Stimulated activated naive CD8-positive, alpha-beta T cell treated with anti-CD3 and anti-CD28 coated beads, Interleukin-15, amount 100 ng/mL, for 72 hours (primary cell): ENCODE data around the gene ELOVL5.

Experiments used
- ATAC-seq: fragments of 150-1000 bp; cut with Tn5 transposase; 2 replicates; pipeline ENCODE4 v1.10.0; 2021; ENCODE audit warnings: mild to moderate bottlenecking, moderate library complexity
- DNase-seq, 2 donors: peaks; one replicate each; pipeline ENCODE4 v3.0.0; 2021 to 2022
- H3K27ac Mint-ChIP-seq, 2 donors: one replicate each; pipeline ENCODE4 v1.8.0; 2022; ENCODE audit warnings: mild to moderate bottlenecking in 2 of 2, mixed read lengths in 2 of 2, moderate library complexity in 2 of 2
- H3K27me3 Mint-ChIP-seq: one replicate; pipeline ENCODE4 v1.8.0; 2022; ENCODE audit warnings: mixed read lengths
- H3K4me1 Mint-ChIP-seq: one replicate; pipeline ENCODE4 v1.8.0; 2022; ENCODE audit warnings: mild to moderate bottlenecking, mixed read lengths
- H3K4me3 Mint-ChIP-seq, 2 donors: one replicate each; pipeline ENCODE4 v1.8.0; 2022; ENCODE audit warnings: mild to moderate bottlenecking in 2 of 2, mixed read lengths in 2 of 2, moderate library complexity in 1 of 2
- H3K9me3 Mint-ChIP-seq, 2 donors: one replicate each; pipeline ENCODE4 v1.8.0; 2022; ENCODE audit warnings: mixed read lengths in 2 of 2

Gene ELOVL5

DNA sequence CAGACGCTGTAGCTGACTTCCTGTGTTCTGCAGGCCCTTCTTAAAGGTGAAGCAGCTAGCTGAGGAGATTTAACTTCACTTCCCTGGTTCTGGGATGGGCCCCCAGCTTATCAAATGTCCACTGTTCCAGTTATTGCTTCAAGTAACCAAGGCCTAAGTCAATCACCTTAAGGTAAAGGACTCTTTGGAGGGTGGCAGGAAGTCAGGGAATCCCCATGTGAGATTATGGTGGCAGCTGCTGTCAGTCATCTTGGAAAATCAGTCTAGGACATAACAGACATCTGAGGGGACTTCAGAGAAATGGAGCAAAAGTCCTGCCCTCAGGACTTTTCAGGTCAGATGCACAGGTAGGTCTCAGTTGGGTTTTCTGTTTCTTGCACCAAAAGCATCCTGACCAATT is 3.8 kb downstream of the ELOVL5 start:
- peaks cover 73% of the 10 kb centered on the region for H3K4me1 Mint-ChIP-seq
- no peaks in the 10 kb centered on the region for H3K27me3 Mint-ChIP-seq
- no peaks in the 10 kb centered on the region for H3K9me3 Mint-ChIP-seq
- peak overlapping the region; percentile 50 to 56 for H3K4me3 Mint-ChIP-seq
- H3K27ac Mint-ChIP-seq: peak overlapping the region; percentile 28 to 92
- DNase-seq: no peak
- ATAC-seq: no peak

DNA sequence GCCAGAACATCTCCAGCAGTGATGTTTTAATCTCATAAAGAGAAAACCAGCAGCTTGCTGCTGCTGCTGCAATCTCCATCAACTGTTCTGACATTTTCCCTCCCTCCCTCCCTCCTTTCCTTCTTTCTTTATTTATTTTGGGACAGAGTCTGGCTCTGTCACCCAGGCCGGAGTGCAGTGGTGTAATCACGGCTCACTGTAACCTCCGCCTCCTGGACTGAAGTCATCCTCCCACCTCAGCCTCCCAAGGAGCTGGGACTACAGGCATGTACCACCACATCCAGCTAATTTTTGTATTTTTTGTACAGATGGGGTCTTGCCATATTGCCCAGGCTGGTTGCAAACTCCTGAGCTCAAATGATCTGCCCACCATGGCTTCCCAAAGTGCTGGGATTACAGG is 5.7 kb downstream of the ELOVL5 start:
- Mint-ChIP-seq H3K9me3 (no peaks in the 10 kb centered on the region), H3K4me3 (no peak overlapping the region), H3K27me3 (no peaks in the 10 kb centered on the region), H3K27ac (no peak overlapping the region), H3K4me1 (peaks cover 86% of the 10 kb centered on the region)
- ATAC-seq (no peak), DNase-seq (no peak)

DNA sequence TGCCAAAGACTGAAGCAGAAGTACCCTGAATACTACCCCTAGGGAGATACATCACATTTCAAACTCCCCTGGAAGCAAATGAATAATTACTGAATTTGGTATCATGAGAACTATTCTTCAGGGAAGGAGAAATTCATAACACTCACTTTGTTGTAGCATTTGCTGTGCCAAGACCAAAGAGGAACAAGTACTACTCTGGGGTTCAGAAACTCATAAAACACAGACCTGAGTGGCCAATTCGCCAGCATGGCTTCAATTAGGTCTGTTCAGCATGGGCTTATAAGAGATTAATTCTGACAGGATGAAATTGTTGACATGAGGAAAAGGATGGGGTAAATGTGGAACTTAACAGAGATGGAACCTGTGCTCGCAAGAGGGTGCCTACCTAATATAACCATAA is 6.5 kb downstream of the ELOVL5 start:
- no peak for ATAC-seq
- peaks cover 93% of the 10 kb centered on the region for H3K4me1 Mint-ChIP-seq
- no peak for DNase-seq
- no peak overlapping the region for H3K27ac Mint-ChIP-seq
- no peak overlapping the region for H3K4me3 Mint-ChIP-seq
- no peaks in the 10 kb centered on the region for H3K27me3 Mint-ChIP-seq
- H3K9me3 Mint-ChIP-seq: no peaks in the 10 kb centered on the region

DNA sequence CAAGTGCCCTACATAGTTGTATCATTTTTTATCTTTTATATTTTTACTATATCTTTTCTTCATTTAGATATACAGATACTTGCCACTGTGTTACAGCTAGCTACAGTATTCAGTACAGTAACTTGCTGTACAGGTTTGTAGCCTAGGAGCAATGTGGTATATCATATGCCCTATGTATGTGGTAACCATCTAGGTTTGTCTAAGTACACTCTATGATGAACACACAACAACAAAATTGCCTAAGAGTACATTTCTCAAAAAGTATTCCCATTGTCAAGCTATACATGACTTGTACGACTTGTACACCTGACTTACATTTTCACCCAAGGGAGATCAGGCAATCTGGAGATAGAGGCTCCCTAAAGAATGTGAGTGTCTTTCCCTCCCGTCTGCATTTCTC is 8.2 kb downstream of the ELOVL5 start:
- ATAC-seq: no peak
- DNase-seq: no peak
- Mint-ChIP-seq H3K4me3 (no peak overlapping the region), H3K4me1 (peaks cover 93% of the 10 kb centered on the region), H3K9me3 (no peaks in the 10 kb centered on the region), H3K27ac (no peak overlapping the region), H3K27me3 (no peaks in the 10 kb centered on the region)

DNA sequence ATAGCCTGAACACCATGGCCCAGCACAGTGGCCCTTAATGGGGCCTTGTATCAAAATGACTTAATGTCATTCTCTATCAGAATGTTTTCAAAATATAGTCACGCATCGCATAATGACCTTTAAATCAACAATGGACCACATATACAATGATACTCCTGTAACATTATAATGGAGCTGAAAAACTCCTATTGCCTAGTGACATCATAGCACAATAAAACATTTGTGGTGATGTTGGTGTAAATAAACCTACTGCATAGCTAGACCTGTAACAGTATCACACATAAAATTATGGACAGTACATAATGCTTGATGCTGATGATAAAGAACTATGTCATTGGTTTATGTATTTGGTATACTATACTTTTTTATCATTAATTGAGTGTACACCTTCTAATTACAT is 9.3 kb downstream of the ELOVL5 start:
- H3K27ac Mint-ChIP-seq: no peak overlapping the region
- no peak overlapping the region for H3K4me3 Mint-ChIP-seq
- no peaks in the 10 kb centered on the region for H3K9me3 Mint-ChIP-seq

DNA sequence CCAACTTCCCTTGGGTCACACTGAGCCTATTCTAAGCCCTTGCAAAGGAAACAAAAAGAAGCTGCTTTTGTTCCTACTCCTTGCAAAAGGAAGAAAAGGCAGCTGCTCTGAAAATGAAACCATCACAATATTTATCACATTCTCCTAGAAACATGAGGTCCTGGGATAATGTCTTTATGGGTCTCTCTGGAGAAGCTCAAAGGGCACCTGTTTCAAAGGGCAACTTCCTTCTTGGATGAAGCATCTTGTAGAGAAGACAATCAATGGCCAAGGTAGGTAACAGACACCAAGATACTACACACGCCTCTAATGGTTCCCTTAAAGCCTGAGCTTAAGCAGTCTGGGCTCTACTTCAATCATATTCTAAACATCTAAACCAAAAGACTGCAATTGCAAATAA is 10.4 kb downstream of the ELOVL5 start:
- ATAC-seq: no peak

More for the DNA sequence above, 9.3 kb downstream of the ELOVL5 start:
- Mint-ChIP-seq H3K27me3 (no peaks in the 10 kb centered on the region), H3K4me1 (peaks cover 93% of the 10 kb centered on the region)
- DNase-seq: no peak
- ATAC-seq: no peak

DNA sequence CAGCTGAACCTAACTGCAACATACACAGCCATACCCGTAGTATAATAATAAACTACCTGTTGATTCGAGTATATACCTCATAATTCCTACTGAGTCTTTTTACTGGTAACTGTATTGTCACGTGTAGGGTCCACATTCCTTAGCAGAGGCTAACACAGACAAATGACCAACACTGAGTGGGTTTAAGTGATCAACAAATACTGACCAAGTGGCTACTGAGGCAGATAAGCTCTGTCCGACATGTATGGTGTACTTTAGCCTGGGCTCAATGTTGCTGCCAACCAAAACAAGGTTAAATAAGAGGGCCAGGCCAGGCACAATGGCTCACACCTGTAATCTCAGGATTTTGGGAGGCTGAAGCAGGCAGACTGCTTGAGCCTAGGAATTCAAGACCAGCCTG is 12.7 kb downstream of the ELOVL5 start:
- Mint-ChIP-seq H3K4me3 (peak overlapping the region; percentile 93 to 94), H3K27ac (peak overlapping the region; percentile 98 to 100), H3K4me1 (peaks cover 91% of the 10 kb centered on the region), H3K27me3 (no peaks in the 10 kb centered on the region), H3K9me3 (no peaks in the 10 kb centered on the region)
- DNase-seq (no peak), ATAC-seq (no peak)

More for the DNA sequence above, 10.4 kb downstream of the ELOVL5 start:
- no peak for DNase-seq
- no peaks in the 10 kb centered on the region for H3K27me3 Mint-ChIP-seq
- H3K4me1 Mint-ChIP-seq: peaks cover 92% of the 10 kb centered on the region
- no peaks in the 10 kb centered on the region for H3K9me3 Mint-ChIP-seq
- H3K4me3 Mint-ChIP-seq: no peak overlapping the region
- H3K27ac Mint-ChIP-seq: peak overlapping the region in 1 of 2 donors; percentile 13

DNA sequence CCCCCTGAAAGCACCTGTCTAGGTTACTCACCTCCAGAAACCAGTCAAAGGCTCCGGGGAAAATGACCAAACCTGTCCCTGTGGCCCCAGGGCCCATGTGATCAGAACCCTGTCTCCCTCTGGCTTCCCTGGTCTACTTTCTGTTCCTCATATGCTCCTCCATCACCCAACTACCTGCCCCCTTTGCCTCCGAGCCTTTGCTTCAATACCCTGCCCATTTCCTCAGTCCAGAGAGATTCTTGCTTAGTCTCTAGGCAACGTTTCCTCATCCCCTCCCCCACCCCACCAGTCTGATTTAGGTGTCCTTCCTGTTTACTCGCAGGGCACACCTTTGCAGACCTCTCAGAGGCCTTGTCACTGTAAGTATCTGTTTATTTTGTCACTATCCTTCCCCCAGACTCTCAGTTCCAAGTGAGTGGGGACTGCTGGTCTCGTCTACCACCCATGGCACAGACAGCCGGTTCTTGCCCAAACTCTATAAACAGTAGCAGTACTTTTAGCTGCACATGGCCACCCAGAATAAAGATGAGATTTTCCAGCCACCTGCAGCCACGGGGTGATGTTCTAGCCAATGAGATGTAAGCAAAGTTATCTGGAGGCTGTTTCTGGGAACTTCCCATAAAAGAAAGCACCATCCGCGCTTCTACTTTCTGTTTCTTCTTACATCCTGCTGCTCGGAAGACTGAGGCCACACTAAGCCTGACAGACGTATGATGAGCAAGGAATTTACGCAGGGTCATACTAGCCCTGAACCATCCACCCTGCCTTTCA is 13.3 kb downstream of the ELOVL5 start:
- ATAC-seq (peak; percentile 89), DNase-seq (peak; percentile 51 to 77)
- Mint-ChIP-seq H3K27ac (peak overlapping the region; percentile 98 to 100), H3K4me1 (peaks cover 90% of the 10 kb centered on the region), H3K27me3 (no peaks in the 10 kb centered on the region), H3K4me3 (peak overlapping the region; percentile 93 to 94), H3K9me3 (no peaks in the 10 kb centered on the region)

DNA sequence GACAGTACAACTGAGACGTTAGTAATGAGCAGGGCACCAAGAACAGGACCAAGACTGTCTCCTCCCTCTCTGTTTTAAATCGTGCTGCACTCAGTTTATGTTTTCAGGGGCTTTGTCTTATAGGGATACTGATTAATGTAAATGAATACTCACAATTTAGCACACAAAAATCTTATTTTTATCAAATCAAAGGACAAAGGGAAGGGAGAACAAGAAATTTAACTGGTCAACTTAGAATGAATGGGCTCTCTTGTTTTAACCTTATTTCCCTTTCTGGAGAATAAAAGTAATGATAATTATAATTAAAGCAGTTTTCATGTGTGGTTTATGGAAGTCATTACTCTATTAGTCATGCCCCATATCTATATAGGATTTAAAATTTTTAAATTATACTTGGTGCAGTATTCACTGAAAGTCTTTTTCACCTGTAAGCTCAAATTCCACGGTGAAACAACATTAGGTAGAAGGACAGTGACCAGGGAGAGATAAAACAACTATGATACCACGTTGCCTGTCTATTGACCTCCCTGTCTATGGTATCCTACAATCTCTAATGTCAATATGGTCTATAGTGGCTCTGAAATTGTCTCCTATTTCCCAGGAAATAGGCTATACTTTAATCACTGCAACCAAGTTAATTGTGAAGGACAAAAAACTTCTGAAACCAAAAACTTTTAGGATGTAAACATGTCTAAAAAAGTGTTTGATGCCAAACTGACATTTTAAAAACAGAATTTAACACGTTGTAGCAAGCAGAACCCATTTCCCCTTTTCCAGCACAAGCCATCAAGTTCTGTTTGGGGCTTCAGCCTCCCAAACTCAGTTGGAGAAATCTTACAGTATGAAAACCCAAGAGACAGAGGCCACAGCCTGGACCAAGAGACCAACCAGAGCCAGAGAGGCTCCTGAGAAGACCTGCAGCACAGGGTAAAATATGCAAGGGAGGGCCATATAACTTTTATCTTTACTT is 15.0 kb downstream of the ELOVL5 start:
- no peaks in the 10 kb centered on the region for H3K27me3 Mint-ChIP-seq
- peak overlapping the region; percentile 53 to 90 for H3K27ac Mint-ChIP-seq
- ATAC-seq (no peak), DNase-seq (no peak)
- H3K9me3 Mint-ChIP-seq: no peaks in the 10 kb centered on the region
- peak overlapping the region; percentile 41 to 65 for H3K4me3 Mint-ChIP-seq
- peaks cover 77% of the 10 kb centered on the region for H3K4me1 Mint-ChIP-seq

DNA sequence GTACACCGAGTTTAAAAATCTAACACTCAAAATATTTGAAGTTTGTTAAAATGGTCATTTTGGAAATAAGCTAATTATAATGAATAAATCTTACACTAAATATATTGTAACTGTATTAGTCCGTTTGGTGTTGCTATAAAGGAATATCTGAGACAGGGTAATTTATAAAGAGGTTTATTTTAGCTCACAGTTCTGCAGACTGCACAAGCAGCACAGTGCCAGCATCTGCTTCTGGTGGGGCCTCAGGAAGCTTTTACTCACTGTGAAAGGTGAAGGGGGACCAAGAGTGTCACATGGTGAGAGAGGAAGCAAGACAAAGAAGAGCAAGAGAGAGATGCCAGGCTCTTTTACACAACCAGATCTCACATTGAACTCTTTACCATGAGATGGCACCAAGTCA is 17.1 kb downstream of the ELOVL5 start:
- Mint-ChIP-seq H3K27ac (peak overlapping the region in 1 of 2 donors; percentile 40), H3K27me3 (no peaks in the 10 kb centered on the region), H3K4me3 (no peak overlapping the region), H3K4me1 (peaks cover 77% of the 10 kb centered on the region), H3K9me3 (no peaks in the 10 kb centered on the region)
- DNase-seq (no peak), ATAC-seq (no peak)

DNA sequence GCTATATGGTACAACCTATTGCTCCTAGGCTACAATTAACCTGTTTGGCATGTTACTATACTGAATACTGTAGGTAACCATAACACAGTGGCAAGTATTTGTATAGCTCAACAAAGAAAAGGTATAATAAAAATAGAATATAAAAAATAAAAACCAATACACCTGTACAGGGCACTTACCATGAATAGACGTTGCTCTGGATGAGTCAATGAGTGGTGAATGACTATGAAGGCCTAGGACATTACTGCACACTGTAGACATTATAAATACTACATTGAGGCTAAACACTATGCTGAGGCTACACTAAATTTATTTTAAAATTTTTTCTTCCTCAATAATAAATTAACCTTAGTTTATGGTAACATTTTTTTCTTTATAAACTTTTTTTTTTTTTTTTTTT is 18.6 kb downstream of the ELOVL5 start:
- Mint-ChIP-seq H3K27ac (no peak overlapping the region), H3K4me1 (peaks cover 70% of the 10 kb centered on the region), H3K4me3 (no peak overlapping the region), H3K9me3 (no peaks in the 10 kb centered on the region), H3K27me3 (no peaks in the 10 kb centered on the region)
- DNase-seq (no peak), ATAC-seq (no peak)

DNA sequence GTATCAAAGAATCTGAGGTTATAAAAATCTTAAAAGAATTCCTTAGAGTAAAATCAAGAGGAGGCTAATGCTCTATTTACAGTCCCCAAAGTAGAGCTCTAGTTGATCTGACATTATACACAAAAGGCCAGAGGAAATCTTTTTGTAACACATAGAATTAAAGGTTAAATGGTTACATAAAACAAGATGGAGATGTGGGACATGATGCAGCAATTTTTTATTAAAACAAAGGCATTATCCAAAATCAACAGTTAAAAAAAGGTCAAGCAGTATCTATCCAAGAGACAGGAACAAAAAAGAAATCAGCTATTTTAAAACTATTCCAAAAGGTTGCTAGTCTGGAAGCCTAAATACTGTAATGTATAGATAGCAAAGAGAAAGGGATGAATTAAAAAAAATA is 20.4 kb downstream of the ELOVL5 start:
- Mint-ChIP-seq H3K27ac (no peak overlapping the region), H3K4me1 (peaks cover 60% of the 10 kb centered on the region)

DNA sequence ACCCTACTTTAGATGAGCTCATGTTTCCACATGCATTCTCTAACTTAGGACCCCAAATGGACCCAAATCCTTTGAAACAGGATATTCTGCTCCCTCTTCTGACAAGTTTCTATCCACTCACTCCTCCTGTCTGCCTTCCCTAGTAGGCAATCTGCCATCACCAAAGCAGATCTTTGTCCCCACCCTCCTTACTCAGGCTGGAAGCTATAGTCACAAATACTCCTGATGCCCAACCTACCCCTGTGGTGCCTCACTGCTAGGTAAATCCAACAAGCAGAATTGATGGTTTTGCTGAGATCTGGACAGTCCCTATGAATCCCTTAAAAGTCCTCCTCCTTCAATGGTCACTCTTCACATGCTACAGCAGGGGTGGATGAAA is 21.7 kb downstream of the ELOVL5 start:
- ATAC-seq (no peak), DNase-seq (no peak)
- H3K4me1 Mint-ChIP-seq: peaks cover 59% of the 10 kb centered on the region
- no peaks in the 10 kb centered on the region for H3K9me3 Mint-ChIP-seq
- no peak overlapping the region for H3K4me3 Mint-ChIP-seq
- no peaks in the 10 kb centered on the region for H3K27me3 Mint-ChIP-seq
- peak overlapping the region in 1 of 2 donors; percentile 29 for H3K27ac Mint-ChIP-seq

More for the DNA sequence above, 20.4 kb downstream of the ELOVL5 start:
- Mint-ChIP-seq H3K27me3 (no peaks in the 10 kb centered on the region), H3K9me3 (no peaks in the 10 kb centered on the region), H3K4me3 (no peak overlapping the region)
- ATAC-seq (no peak), DNase-seq (no peak)

DNA sequence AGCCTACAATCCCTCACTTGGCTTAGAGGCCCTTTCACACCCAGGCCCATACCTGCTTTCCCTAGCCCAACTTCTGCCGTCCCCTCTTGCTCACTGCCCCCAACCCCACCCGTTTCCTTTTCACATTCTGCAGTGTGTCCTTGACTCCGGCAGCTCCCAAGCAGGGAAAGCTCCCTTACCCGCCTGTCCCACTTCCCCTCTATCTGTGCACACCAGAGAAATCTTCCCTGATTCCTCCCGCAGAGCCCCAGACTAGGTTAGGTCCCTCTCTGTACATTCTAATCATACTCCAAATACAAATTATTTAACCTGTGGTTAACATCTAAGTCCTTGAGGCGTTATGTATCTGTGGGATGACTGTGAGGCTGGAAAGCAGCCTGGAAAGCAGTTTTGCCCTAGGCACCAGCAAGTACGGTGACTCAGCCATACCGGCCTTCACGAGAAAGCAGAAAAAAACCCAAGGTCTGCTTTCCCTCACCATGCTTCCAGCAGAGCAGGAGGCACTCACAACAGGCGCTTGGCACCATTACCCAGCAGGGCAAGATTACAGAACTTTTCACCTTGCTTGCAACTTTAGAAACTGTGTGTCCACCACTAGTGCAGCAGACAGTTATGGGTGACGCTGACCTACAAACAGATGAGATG is 22.3 kb downstream of the ELOVL5 start:
- no peaks in the 10 kb centered on the region for H3K9me3 Mint-ChIP-seq
- H3K4me1 Mint-ChIP-seq: peaks cover 54% of the 10 kb centered on the region
- peak overlapping the region in 1 of 2 donors; percentile 9 for H3K27ac Mint-ChIP-seq
- DNase-seq (no peak), ATAC-seq (no peak)
- no peak overlapping the region for H3K4me3 Mint-ChIP-seq
- H3K27me3 Mint-ChIP-seq: no peaks in the 10 kb centered on the region

DNA sequence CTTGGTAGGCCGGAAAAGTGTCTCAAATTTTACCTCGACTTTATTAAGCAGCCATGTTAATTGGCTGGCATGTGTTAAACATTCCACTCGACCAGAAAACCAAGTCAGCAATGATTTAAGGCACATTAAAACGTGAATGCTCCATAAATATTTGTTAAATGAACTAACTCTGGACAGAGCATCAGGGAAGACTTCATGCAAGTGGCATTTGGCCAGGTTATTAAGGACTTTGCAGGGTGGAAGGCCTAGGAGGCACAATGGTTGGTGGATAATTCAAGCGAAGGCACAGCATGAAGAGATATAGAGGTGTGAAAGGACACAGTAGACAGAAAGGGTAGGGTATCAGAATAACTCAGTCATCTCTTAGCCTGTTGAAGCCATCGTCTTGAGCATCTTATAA is 23.0 kb downstream of the ELOVL5 start:
- peaks cover 48% of the 10 kb centered on the region for H3K4me1 Mint-ChIP-seq
- ATAC-seq (no peak), DNase-seq (no peak)
- H3K27me3 Mint-ChIP-seq: no peaks in the 10 kb centered on the region
- no peak overlapping the region for H3K27ac Mint-ChIP-seq
- no peaks in the 10 kb centered on the region for H3K9me3 Mint-ChIP-seq
- no peak overlapping the region for H3K4me3 Mint-ChIP-seq
